GM19372 (cell line): ENCODE measurements around the gene TXNRD2.
"Not testable (repeated sequence)": the region's sequence is repeated elsewhere in the genome, so short reads cannot be mapped to it uniquely, and the experiment has no call there.

Experiments
- ATAC-seq: cut with Tn5 transposase; IDR thresholded peaks from one replicate; pipeline ENCODE4 v1.9.1; 2021; ENCODE audit warnings: mild to moderate bottlenecking, low read depth, moderate library complexity; ENCODE audit not compliant: unreplicated experiment

Gene TXNRD2

DNA sequence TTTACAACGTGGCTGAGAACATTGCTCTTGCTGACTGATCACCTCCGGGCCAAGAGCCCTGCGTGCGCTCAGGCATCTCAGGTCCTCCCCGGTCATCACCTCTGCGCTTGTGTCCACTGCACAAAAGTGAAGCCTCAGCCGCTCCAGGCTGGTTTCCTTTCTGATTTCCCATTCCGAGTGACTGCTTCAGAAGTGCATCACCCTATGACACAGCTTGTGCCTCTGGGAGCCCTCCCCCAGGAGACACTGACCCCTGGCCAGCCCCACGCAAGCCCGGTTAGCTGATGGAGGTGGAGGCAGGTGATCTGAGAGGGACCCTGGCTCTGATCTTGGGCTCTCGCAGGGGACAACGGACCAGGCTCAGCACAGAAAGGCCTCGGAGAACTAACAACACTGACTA, 48.7 kb downstream of the TXNRD2 start:
- ATAC-seq: no peak

DNA sequence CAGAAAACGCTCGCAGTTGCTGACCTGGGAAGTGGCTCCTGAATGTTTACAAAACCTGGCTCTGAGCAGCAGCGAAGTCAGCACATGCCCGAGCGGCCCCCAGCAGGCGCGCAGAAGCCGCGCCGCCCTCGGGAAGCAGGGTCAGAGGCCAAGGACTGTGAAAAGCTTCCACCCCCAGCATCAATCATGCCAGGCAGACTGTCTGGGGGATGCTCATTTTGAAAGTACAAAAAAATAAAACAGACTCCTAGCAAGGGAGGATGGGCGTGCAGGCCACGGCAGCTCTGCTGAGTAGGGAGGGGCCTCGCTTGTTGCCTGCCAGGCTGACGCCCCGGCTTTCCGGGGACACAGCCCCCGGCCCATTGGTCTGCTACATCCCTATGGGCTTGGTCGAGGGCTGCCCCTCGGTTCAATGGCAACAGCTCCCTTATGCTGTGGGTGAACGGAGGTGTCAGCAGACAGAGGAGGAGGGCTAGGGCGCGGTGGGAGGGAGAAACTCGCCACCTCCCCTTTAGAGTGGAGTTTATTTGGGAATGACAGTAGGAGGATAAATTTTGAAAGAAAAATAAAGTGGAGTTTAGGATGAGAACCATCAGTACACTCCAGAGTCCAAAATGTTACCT, 49.2 kb downstream of the TXNRD2 start:
- no peak for ATAC-seq

DNA sequence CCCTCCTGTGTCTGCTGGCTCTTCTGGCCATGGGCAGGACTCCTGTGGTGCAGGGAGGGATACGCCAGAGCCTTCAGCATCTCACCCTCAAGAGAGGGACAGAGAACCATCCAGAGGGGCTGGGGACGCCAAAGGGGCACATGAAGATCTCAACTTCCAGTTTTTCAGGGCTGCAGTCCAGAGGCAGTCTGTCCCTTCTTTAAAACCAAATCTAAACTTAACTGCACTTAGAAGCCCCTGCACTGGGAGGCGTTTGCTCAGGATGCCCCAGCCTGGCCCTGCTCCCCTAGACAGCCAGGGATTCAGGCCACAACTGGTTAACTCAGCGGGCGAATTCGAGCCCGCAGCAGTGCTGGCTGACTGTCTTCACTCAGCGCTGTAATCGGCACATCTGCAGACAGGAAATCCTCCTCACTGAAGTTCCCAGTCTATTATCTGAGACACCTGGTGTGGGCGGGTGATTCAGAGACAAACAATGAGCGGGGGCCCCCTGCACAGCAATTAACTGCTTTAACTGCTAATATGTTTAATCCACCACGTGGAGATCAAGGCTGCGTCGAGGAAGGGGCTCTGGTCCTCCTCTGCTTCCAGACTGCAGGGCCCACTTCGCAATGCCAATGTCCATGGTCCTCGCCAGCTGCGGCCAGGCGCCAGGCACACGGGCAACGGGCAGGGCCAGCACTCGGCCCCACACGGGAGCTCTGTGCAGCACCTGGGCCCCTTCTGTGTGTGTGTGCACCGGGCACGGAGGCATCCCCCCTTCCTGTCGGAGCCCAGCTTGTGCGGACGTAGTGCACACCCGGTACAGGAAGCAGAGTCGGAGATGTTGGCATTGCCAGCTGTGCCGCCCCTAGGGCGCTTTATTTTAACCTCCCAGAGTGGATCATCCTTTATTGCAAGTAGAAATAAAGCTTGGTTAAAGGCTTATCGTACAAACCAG, 50.0 kb downstream of the TXNRD2 start:
- no peak for ATAC-seq

DNA sequence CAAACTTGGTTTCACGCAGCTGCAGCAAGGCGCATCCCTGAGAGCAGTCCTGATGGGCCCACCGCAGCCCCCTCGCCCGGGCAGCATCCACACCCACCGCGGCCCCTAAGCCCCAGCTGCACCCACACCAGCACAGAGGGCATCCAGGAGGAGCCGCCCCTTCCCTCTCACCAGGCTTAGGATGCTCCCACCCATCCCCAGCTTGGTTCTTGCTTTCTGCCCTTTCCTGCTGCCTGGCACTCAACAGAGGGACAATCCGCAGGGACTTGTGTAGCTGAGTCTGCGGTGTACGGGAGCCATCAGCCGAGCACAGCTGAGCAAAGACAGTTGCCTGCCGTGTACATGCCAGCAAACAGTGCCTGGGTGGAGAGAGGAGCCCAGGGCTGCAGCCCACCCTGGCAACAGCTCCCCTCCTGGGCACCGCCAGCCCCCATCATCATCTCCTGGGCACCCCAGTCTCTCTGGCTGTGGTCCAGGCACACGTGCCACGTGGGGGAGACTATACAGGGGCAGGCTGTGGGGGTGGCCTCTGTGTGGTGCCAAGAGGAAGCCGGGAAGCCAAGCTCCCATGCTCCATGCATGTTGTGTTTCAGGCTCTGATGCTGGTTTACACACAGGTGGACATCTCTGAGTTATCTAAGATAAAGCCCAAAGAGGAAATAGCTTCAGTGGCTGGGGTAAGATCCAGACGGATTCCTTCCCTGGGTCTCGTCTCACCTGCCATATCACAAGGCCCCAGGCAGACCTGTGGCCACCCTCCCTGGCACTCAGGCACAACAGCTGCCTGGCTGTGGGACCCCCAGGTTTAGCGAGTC, 50.9 kb downstream of the TXNRD2 start:
- no peak for ATAC-seq

DNA sequence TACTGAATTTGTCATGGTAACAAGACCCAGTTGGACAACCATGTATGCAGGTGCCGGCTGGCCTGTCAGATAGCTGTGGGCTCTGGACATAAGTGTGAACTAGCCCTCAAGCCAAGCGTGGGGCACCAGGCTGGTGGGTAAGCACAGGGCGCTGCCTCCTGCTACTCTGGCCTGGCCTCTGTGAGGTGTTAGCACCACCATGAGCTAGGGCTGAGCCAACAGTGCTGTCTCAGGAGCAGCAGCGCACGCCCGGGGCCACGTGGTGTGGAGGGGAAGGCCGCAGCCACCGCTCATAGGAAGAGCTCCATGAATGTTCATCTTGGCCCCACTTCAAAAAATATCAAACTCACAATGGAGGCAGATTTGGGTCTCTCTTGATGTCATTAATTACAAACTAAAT, 51.7 kb downstream of the TXNRD2 start:
- no peak for ATAC-seq

DNA sequence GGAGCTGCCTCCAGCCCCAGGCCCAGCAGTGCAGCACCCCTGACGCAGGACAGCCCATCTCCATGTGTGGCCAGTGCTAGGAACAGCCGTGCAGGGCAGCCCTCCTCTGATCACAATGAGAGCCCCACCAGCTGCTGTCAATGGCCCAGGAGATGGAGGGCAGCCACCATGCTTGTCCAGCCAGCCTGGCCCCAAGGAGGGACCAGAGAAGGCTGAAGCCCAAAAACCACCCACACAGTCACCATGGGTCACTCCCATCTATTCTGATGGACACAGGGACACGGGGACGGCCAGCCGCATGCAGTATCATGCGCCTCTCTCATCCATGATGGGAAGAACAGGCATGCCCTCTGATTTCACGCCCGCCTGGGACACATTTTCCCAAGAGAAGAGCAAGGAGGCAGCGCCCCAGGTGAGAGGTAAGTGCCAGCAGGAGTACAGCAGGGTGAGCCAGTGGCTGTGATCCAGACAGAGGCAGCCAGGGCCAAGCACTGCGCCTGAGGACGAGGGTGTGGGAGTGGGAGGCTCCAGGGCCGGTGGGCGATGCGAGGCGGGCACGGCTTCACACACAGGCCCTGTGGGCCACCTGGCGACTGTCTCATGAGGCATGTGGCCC, 53.4 kb downstream of the TXNRD2 start:
- ATAC-seq: no peak

DNA sequence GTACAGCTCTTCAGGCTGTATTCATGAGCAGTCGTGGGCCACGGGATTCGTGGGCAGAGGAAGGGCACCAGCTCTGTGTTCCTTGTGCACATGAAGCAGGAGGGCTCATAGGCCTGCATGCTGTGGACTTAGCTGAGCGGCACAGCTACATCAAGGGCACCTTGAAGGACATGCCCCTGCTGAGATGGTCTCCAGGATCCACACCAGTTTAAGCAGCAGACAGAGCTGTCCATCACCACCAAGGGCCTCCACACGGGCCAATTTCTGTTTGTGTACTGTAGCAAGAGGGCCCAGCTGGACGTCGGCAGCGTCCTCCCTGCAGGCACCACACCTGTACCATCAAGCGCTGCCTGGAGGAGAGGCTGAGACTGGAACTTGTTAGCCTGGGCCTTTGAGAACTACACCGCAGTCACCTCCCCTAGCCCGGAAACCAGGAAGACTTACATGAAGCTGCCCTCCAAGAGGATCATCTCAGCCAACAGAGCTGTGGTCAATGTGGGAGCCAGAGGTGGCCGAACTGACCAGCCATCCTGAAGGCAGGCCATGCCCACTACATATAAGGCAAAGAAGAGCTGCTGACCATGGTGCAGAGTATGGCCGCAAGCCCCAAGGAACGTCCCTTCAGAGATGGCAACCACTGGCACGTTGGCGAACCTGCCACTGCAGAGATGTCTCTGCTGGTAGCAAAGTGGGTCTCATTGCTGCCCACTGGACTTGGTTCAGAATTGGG, 54.2 kb downstream of the TXNRD2 start:
- no peak for ATAC-seq

DNA sequence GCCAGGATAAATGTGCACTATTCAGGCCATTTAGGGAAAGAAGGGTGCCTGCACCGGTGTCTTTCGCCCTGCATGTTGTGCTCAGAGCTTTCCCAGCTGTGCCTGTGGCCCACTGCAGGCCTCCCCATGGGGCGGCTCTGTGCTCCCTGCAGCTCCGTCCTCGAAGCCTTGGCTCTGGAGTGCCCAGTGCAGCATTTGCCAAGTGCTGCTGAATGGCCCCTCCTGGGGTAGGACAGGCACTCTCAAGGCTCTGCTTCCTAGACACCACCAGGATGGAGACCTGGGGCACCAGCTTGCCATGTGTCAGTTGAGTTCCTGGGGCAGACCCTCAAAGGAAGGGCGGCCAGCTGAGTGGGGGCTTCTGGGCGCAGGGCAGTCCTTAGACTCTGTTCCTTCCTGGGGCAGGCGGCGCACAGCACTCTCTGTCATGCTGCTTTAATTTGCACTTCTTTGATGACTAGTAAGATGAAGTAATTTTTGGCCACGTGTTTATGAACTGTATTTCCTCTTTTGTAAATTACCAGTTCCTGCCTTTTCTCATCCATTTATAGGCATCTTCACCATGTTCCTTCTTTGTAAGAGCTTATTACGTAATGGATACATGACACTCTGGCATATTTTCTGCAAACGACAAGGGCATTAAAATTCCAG, 54.9 kb downstream of the TXNRD2 start:
- no peak for ATAC-seq

DNA sequence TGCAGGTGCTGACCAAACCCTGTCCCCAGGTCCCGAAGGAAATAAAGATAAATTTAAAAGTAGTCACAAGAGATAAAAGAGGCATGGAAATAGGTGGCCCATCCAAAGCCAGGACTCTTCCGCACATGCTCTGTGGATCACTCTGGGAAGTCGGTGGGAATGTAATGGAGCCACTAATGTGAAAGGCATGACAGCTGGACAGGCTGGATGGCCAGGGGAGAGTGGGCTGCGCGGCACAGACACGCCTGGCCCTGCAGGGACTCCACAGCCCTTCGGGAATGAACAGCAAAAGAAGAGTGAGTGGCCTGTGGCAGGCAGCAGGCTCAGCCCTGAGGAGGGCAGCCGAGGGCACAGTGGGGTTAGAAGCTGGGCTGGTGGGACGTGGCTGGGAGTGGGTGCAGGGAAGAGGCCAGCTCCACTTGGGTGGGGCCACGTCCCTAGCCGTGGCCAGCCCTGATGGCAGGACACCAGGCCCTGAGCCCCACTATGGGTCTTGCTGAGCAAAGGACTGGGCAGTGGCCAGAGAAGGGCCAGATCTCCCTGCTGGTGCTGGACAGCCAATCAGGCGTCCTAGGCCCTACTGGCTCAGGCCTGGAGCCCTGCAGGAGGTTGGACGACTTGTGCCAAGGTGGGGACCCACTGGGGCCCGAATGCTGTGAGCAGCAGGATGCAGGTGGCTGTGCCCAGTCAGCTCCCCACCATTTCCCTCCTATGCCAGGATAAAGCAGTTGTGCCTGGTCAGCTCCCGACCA, 55.6 kb downstream of the TXNRD2 start:
- ATAC-seq: no peak

DNA sequence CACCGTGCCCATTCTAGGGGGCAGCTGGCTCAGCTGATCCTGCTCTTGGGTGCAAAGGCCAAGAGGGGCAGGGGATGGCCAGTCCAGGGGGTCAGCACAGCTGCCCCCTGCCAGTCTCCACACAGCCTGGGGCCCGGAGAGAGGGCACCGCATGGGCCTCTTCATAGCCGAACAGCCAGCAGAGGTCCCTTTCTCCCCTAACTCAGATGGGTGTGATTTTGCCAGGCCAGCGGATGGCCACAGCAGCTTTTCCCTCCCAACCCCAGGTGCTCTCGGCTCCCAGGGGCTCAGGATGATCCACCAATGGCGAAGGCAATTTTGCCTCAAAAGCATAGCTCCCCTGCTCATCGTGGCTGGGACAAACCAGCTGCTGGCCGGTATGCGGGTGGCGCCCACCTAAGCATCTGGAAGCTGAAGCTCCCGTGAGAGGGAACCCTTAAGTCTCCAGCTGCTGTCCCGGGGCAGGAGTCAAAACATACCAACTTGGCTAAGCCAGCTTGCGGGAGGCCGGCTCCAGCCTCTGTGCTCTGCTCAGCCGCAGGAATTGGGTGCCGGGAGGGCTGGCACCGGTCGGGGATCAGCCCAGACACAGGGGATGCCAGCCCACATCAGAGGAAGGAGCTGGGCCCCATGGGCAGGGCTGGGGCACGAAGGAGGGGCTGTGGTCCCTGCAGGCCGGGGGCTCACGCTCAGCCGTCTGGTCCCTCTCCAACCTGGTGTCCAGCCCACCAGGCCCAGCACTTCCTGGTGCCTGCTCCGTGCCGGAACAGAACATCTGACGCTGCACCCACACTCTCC, 56.5 kb downstream of the TXNRD2 start:
- no peak for ATAC-seq

DNA sequence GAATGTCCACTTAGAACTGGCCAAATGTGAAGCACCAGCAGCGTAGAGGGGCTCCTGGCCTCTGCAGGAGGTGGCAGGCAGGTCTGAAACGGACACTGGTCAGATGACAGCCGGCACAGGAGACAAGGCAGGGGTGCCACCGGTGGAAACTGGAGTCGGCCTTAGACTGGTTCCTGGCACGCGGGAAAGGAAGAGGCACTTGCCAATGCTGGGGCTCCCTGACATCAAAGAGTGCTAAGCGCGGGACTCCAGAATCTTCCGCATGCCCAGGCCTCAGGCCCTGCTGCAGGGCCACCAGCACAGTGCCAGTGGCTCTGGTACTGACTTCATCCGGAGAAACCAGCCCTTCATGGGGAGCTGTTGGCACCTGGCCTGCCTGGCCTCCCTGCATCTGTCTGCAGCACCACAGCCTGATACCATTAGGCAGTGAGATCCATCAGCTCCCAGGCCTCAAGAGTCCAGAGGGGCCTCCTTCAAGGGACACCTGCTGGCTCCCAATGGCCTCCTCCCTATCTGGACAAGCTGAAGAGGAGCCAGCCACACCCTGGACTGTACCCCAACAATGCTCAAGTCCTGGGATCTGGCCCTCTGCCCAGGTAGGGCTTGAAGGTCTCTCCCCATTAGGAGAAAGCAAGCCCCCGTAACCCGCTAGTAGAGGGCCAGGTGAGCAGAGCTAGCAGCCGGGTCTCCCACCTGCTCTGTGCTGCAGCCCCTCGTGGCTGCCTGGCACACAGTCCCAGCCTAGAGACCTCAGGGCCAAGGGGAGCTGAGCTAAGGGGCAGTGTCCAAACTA, 57.3 kb downstream of the TXNRD2 start:
- ATAC-seq: no peak

DNA sequence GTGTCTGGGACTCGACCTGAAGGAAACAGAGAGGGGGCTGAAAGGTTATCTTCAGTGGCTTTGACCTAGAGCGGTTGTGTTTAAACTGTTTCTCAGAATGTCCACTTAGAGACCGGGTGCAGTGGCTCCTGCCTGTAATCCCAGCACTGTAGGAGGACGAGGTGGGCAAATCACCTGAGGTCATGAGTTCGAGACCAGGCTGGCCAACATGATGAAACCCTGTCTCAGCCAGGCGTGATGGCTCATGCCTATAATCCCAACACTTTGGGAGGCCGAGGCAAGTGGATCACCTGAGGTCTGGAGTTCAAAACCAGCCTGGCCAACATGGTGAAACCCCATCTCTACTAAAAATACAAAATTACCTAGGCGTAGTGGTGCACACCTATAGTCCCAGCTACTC, 58.2 kb downstream of the TXNRD2 start:
- not testable (repeated sequence) for ATAC-seq

DNA sequence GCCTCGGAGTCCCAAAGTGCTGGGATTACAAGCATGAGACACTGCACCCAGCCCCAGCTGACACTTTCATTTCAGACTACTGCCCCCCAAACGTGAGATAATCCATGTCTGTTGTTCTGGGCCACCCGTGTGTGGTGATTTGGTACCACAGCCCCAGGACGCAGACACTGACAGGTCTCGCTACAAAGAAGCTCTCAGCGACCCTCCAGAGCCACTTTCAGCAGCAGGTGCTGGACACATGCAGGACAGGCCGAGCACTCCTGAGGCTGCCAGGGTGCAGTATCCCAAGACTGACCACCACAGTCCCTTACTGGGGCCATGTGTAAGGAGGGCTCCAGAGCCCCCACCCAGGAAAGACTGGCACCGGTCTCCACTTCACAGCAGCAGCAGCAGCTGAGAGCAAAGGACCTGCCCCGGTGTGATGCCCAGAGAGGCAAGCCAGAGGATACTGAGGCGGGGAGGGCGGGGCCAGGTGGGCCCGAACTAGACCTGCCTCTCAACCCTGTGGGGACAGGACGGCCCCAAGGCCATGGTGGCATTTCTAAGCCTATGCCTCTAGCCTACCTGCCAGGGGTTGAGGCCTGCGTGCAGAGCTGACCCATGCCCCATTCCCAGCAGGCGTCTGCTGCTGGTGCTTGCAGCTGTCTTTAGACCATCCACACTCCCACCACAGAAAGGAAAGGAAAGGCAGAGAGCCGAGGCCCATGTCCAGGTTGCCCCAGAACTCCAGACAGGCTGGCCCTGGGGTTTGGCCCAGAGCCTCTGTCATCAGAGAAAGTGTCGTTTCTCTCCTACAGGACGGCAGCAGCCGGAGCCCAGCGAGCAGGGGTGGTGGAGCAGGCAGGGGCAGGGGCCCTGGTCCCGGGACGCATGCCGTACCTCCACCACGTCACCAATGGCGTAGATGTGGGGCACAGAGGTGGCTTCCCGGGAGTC, 58.9 kb downstream of the TXNRD2 start:
- ATAC-seq: no peak

DNA sequence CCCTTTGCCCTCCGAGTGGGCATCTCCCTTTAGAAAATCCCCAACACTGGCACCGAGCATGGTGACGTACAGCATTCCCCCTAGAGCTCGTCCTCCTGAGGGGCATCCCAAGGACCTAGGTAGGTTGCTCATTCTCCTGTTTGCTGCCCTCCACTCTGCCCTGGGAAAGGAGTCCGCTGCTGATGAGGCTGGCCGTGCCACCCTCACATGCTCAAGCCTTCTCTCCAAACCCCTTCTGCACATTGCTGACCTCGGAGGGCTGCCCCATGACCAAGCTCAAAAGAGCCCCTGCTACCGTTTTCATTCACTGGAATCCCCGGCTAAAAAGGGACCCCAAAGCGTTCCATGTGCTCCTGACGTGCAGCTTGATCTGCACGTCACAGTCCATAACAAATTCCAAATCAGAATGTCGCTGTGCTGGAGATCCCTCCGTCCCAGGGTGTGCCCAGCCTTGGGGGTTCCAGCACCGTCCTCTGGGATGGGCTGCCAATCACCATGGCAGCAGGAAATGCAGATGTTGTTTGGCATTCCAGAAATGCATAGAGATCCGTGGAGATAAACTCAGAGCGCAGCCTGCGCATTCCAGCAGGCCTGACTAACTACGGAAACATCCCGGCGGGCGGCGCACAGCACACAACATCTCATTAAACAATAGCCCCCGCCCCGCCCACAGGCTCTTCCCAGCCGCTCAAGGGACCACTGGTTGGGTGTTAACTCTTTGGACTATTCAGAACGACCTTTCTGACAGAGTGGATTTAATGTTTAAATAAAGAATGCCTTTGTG, 60.6 kb downstream of the TXNRD2 start:
- no peak for ATAC-seq

DNA sequence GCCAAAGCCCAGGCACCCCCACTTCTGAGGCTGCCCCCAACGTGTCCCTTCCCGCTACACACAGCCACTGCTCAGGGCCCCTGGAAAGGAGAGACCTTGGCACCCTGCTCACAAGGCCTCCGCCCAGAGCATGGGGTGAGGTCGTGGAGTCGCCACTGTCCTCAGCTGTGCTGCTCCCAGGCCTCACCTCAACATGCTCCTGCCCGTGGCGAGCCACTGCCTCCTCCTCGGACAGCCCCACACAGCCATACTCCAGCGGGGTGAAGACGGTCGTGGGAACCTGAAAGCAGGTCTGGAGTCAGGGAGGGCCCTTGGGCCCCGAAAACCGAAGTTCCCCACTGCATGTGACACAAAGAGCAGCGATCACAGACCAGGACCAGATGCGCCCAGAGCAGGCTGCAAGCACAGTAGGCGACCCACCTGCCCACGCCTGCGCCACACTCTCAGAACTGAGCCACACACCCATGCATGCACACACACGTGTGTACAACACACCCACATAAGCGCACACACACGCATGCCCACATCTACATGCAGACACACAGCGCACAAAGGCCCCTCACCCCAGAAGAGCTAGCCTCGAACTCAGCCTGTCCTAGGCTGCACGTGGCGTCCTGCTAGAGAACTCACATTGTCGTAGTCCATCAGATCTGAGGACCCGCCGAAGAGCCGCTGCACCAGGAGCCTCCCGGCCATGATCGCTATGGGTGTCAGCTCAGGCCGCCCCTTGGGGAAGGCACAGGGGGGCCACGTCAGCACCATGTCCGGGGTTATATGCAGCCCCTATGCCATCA, 61.4 kb downstream of the TXNRD2 start:
- ATAC-seq: no peak
